Trophoblast cell (in vitro differentiated cells and primary cell): ENCODE results near the gene HSPA8.

ENCODE experiments used
- DNase-seq, 2 donors: peaks; one replicate each; pipeline ENCODE4 v3.0.0-alpha.2; 2016
- H2AFZ ChIP-seq: 2 replicates; pipeline ENCODE4 v1.6.1; 2013; ENCODE audit warnings: low read length, moderate library complexity, mild to moderate bottlenecking; ENCODE audit not compliant: insufficient read depth, poor library complexity
- H2AK5ac ChIP-seq: 2 replicates; pipeline ENCODE4 v1.6.1; 2013; ENCODE audit warnings: mild to moderate bottlenecking, low read length
- H2BK120ac ChIP-seq: 2 replicates; pipeline ENCODE4 v1.6.1; 2013; ENCODE audit warnings: low read length, mild to moderate bottlenecking, moderate library complexity; ENCODE audit not compliant: insufficient read depth, poor library complexity
- H2BK12ac ChIP-seq: 2 replicates; pipeline ENCODE4 v1.6.1; 2013; ENCODE audit warnings: mild to moderate bottlenecking, low read length, moderate library complexity
- H2BK5ac ChIP-seq: 2 replicates; pipeline ENCODE4 v1.6.1; 2013; ENCODE audit warnings: low read length, low read depth, moderate library complexity, mild to moderate bottlenecking; ENCODE audit not compliant: poor library complexity
- H3K14ac ChIP-seq: 2 replicates; pipeline ENCODE4 v1.6.1; 2013; ENCODE audit warnings: mild to moderate bottlenecking, low read length
- H3K18ac ChIP-seq: 2 replicates; pipeline ENCODE4 v1.6.1; 2013; ENCODE audit warnings: mild to moderate bottlenecking, low read length
- H3K23ac ChIP-seq: 2 replicates; pipeline ENCODE4 v1.6.1; 2013; ENCODE audit warnings: low read length
- H3K27ac ChIP-seq: 2 replicates; pipeline ENCODE4 v1.5.1; 2013; ENCODE audit warnings: low read depth, mild to moderate bottlenecking, inconsistent platforms, low read length, moderate library complexity
- H3K27me3 ChIP-seq: 2 replicates; pipeline ENCODE4 v1.6.1; 2013; ENCODE audit warnings: inconsistent platforms, mild to moderate bottlenecking, low read length, moderate library complexity; ENCODE audit not compliant: insufficient read depth
- H3K36me3 ChIP-seq, 2 experiments: 1 replicate in 1 of 2; 2 replicates in 1 of 2; pipeline ENCODE4 v1.6.1; 2013; ENCODE audit warnings: low read length in 2 of 2, mild to moderate bottlenecking in 2 of 2, moderate library complexity in 1 of 2; ENCODE audit not compliant: insufficient read depth in 2 of 2, control insufficient read depth in 1 of 2
- H3K4ac ChIP-seq: 2 replicates; pipeline ENCODE4 v1.6.1; 2013; ENCODE audit warnings: low read depth, mild to moderate bottlenecking, low read length, moderate library complexity
- H3K4me1 ChIP-seq, 2 experiments: 1 replicate in 1 of 2; 2 replicates in 1 of 2; pipeline ENCODE4 v1.6.1; 2013; ENCODE audit warnings: low read length in 2 of 2, mild to moderate bottlenecking in 2 of 2, moderate library complexity in 1 of 2; ENCODE audit not compliant: insufficient read depth in 2 of 2, control insufficient read depth in 1 of 2
- H3K4me2 ChIP-seq: 2 replicates; pipeline ENCODE4 v1.6.1; 2013; ENCODE audit warnings: inconsistent platforms, mild to moderate bottlenecking, low read length, moderate library complexity
- H3K4me3 ChIP-seq: 2 replicates; pipeline ENCODE4 v1.5.1; 2013; ENCODE audit warnings: mild to moderate bottlenecking, low read depth, low read length, inconsistent platforms
- H3K79me1 ChIP-seq: one replicate; pipeline ENCODE4 v1.6.1; 2013; ENCODE audit warnings: low read length
- H3K79me2 ChIP-seq: 2 replicates; pipeline ENCODE4 v1.6.1; 2013; ENCODE audit warnings: low read length, mild to moderate bottlenecking; ENCODE audit not compliant: control insufficient read depth, insufficient read depth, poor library complexity
- H3K9ac ChIP-seq: 2 replicates; pipeline ENCODE4 v1.6.1; 2013; ENCODE audit warnings: mild to moderate bottlenecking, low read length
- H3K9me3 ChIP-seq: 2 replicates; pipeline ENCODE4 v1.6.1; 2013; ENCODE audit warnings: low read depth, mild to moderate bottlenecking, control low read depth, inconsistent platforms, low read length; ENCODE audit not compliant: insufficient read depth
- H4K12ac ChIP-seq: 2 replicates; pipeline ENCODE4 v1.6.1; 2013; ENCODE audit warnings: low read depth, mild to moderate bottlenecking, low read length, moderate library complexity
- H4K8ac ChIP-seq: 2 replicates; pipeline ENCODE4 v1.6.1; 2013; ENCODE audit warnings: low read depth, mild to moderate bottlenecking, low read length, moderate library complexity
- H4K91ac ChIP-seq: one replicate; pipeline ENCODE4 v1.6.1; 2013; ENCODE audit warnings: low read depth, mild to moderate bottlenecking, low read length, moderate library complexity
- WGBS: extraction: QIAGEN DNeasy Blood & Tissue Kit; methylation state at CpG from one replicate; pipeline ENCODE4 v1.1.7; 2013; ENCODE audit warnings: missing lambda C conversion rate; ENCODE audit not compliant: insufficient read length, insufficient coverage; ENCODE audit errors: extremely low coverage; 5-methylcytosine and 5-hydroxymethylcytosine counted together

The HSPA8 gene

GRCh38 chr11:123034597-123034996 lies 27.3 kb downstream of the HSPA8 start:
- Histone ChIP-seq H2AFZ (no peak overlapping the region), H3K27me3 (no peaks in the 10 kb centered on the region), H3K4me3 (no peak overlapping the region), H2BK120ac (no peak overlapping the region), H3K14ac (no peak overlapping the region), H2BK5ac (no peak overlapping the region), H3K18ac (no peak overlapping the region), H3K4me1 (no peaks in the 10 kb centered on the region), H3K9ac (no peak overlapping the region), H3K4me2 (no peak overlapping the region), H4K12ac (no peak overlapping the region), H3K4ac (no peak overlapping the region), H3K23ac (no peak overlapping the region), H3K79me2 (no peaks in the 10 kb centered on the region), H2BK12ac (no peak overlapping the region), H4K91ac (no peak overlapping the region), H3K27ac (no peak overlapping the region), H4K8ac (no peak overlapping the region), H3K79me1 (no peaks in the 10 kb centered on the region), H3K36me3 (no peaks in the 10 kb centered on the region), H2AK5ac (no peak overlapping the region), H3K9me3 (no peaks in the 10 kb centered on the region)
- WGBS: no CpG with 5 or more reads among the region's 6 CpGs
- DNase-seq: no peak

- H2AFZ ChIP-seq: no peak overlapping the region
- H3K4me2 ChIP-seq: no peak overlapping the region
- H3K9me3 ChIP-seq: no peaks in the 10 kb centered on the region
- H4K12ac ChIP-seq: no peak overlapping the region
- H3K79me1 ChIP-seq: no peaks in the 10 kb centered on the region
- no CpG with 5 or more reads among the region's 10 CpGs for WGBS
- no peak overlapping the region for H2BK5ac ChIP-seq
- H3K36me3 ChIP-seq: no peaks in the 10 kb centered on the region
- no peak overlapping the region for H2BK120ac ChIP-seq
- no peaks in the 10 kb centered on the region for H3K4me1 ChIP-seq
- H3K79me2 ChIP-seq: no peaks in the 10 kb centered on the region
- no peak overlapping the region for H2BK12ac ChIP-seq
- H3K14ac ChIP-seq: no peak overlapping the region
- H3K18ac ChIP-seq: no peak overlapping the region
- no peak overlapping the region for H4K8ac ChIP-seq
- H4K91ac ChIP-seq: no peak overlapping the region
- H3K23ac ChIP-seq: no peak overlapping the region
- no peak overlapping the region for H2AK5ac ChIP-seq
- H3K27me3 ChIP-seq: no peaks in the 10 kb centered on the region
- DNase-seq: peak in 1 of 2 donors; percentile 22
- H3K4ac ChIP-seq: no peak overlapping the region
- no peak overlapping the region for H3K27ac ChIP-seq
- no peak overlapping the region for H3K9ac ChIP-seq
- no peak overlapping the region for H3K4me3 ChIP-seq
These were observed 28.0 kb downstream of the HSPA8 start for GRCh38 chr11:123033895-123034294.

DNA sequence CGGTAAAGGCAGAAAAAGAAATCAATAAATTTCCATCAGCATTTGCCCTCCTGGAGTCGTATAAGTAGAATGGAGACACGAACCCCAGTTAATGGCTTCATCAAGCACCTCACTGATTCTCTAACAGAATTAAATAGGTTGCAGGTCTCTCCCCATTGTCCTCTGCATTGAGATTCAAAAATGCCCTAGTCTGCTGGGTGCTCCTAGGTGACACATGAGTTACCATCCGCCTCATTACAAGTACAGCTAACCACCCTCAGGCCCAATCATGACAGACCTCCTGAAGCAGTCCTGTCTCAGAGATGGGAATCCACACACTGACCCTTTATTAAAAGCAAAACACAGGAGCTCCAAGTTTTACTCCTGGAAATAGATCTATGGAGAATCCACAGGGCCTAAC lies 31.4 kb downstream of the HSPA8 start:
- no peak overlapping the region for H2BK120ac ChIP-seq
- no peak overlapping the region for H4K8ac ChIP-seq
- H3K9me3 ChIP-seq: no peaks in the 10 kb centered on the region
- H2AK5ac ChIP-seq: no peak overlapping the region
- H4K12ac ChIP-seq: no peak overlapping the region
- no peak overlapping the region for H3K9ac ChIP-seq
- H3K79me2 ChIP-seq: no peaks in the 10 kb centered on the region
- no peak overlapping the region for H3K4ac ChIP-seq
- H3K27ac ChIP-seq: no peak overlapping the region
- H2BK12ac ChIP-seq: no peak overlapping the region
- no peaks in the 10 kb centered on the region for H3K4me1 ChIP-seq
- no CpG with 5 or more reads among the region's 4 CpGs for WGBS
- no peak overlapping the region for H3K18ac ChIP-seq
- H3K27me3 ChIP-seq: no peaks in the 10 kb centered on the region
- H3K4me3 ChIP-seq: no peak overlapping the region
- H2BK5ac ChIP-seq: no peak overlapping the region
- no peak overlapping the region for H3K14ac ChIP-seq
- no peaks in the 10 kb centered on the region for H3K36me3 ChIP-seq
- no peak overlapping the region for H3K23ac ChIP-seq
- no peak overlapping the region for H4K91ac ChIP-seq
- no peak for DNase-seq
- H3K79me1 ChIP-seq: no peaks in the 10 kb centered on the region
- no peak overlapping the region for H2AFZ ChIP-seq
- no peak overlapping the region for H3K4me2 ChIP-seq

DNA sequence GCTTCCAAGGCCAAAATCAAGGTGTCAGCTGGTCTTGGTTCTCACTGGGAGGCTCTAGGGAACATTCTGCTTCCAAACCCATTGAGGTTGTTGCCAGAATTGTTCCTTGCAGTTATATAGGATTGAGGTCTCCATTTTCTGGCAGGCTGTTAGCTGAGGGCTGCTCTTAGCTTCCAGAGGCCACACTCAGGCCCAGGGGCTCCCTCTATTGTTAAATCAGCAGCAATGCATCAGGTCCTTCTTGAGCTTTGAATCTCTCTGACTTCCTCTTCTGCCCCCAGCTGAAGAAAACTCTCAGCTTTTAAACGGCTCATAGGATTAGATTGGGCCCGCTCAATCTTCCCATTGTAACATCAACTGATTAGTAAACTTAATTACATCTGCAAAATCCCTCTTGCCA lies 41.0 kb downstream of the HSPA8 start:
- H3K4me3 ChIP-seq: no peak overlapping the region
- H3K27ac ChIP-seq: no peak overlapping the region
- H3K9ac ChIP-seq: no peak overlapping the region
- H2AFZ ChIP-seq: no peak overlapping the region
- no peak overlapping the region for H2BK12ac ChIP-seq
- H3K79me2 ChIP-seq: no peaks in the 10 kb centered on the region
- no peak overlapping the region for H2BK5ac ChIP-seq
- no peak overlapping the region for H2BK120ac ChIP-seq
- no peak overlapping the region for H3K23ac ChIP-seq
- no peaks in the 10 kb centered on the region for H3K36me3 ChIP-seq
- no peaks in the 10 kb centered on the region for H3K27me3 ChIP-seq
- no peak overlapping the region for H4K91ac ChIP-seq
- no peak overlapping the region for H3K4ac ChIP-seq
- peak; percentile 7 to 76 for DNase-seq
- H3K4me2 ChIP-seq: no peak overlapping the region
- H4K8ac ChIP-seq: no peak overlapping the region
- no peak overlapping the region for H3K18ac ChIP-seq
- no CpG with 5 or more reads among the region's 2 CpGs for WGBS
- H3K14ac ChIP-seq: no peak overlapping the region
- H3K79me1 ChIP-seq: no peaks in the 10 kb centered on the region
- no peak overlapping the region for H4K12ac ChIP-seq
- no peak overlapping the region for H2AK5ac ChIP-seq
- no peaks in the 10 kb centered on the region for H3K4me1 ChIP-seq
- H3K9me3 ChIP-seq: no peaks in the 10 kb centered on the region
